Endometrial microvascular endothelial cells (primary cell): ENCODE results near the gene PALD1. TPM values are rescaled to one million over a fixed set of nuclear protein-coding genes. Genes with fewer than 3 reads are reported as not detected.
"Not testable (repeated sequence)": the region's sequence is repeated elsewhere in the genome, so short reads cannot be mapped to it uniquely, and the experiment has no call there.

Source experiments
- in situ Hi-C: cut with HindIII; loops from 2 replicates; pipeline ENCODE4 v1.10.0; 2017; ENCODE audit warnings: low sequenced_read_pairs, low pct_unique_long_range_greater_than_20kb; ENCODE audit errors: inconsistent ontology term
- total RNA-seq: library from RNA; depleted of rRNA; stranded (reverse); fragments of >200 nt; gene quantifications from one replicate; pipeline ENCODE4 v1.2.3, GENCODE V29; 2015; ENCODE audit errors: inconsistent ontology term

The PALD1 gene
- total RNA-seq, 1 donor from 2014 or later = 5.3 TPM

DNA sequence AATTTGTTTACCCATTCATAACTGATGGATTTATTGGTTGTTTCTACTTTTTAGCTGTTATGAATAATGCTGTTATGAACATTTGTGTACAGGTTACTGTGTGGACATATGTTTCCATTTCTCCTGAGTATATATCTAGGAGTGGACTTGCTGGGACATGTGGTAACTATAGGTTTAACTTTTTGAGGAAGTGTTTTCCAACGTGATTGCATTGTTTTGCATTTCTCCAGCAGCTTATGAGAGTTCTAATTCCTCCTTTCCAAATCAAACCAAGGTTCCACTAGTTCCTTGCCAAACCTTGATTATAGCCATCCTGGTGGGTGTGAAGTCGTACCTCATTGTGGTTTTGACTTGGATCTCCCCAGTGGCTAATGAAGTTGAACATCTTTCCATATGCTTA is 126.6 kb downstream of the PALD1 start:
- in situ Hi-C loops = no loop called here

DNA sequence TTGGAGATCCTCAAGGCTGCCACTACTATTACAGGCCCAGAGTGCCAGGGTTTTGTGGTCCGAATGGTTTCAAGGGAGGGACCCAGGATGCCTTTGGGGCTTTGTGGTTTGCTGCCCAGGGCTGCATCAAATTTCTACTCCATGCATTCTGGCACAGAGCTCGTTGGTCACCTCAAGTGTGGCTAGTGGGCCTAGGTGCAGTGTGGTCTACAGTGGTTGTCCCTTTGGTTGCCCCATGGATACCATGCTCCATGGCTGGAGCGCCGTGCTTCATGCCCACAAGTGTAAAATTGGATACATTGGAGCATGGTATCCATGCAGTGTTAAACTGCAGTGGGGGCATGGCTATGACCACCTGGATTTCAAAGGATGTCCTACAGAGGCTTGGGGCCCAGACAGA is 129.4 kb downstream of the PALD1 start:
- in situ Hi-C loops = no loop called here

DNA sequence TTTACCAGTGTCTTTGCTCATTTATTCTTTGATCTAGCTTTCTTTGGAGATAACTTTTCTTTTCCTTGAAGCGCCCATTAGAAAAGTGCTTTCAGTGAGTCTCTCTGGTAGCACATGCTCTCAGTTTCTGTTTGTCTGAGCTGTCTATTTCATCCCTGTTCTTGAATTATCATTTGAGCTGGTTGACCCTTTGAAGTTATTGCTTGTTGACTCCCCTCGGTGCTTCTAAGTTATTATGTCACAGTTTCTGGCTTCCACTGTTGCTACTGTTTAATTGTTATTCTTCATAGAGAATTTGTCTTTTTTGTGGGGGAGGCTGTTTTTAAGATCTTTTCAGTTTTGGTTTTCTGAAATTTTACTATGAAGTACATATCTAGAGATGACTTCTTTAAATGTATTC is 135.4 kb downstream of the PALD1 start:
- in situ Hi-C loops = no loop called here

DNA sequence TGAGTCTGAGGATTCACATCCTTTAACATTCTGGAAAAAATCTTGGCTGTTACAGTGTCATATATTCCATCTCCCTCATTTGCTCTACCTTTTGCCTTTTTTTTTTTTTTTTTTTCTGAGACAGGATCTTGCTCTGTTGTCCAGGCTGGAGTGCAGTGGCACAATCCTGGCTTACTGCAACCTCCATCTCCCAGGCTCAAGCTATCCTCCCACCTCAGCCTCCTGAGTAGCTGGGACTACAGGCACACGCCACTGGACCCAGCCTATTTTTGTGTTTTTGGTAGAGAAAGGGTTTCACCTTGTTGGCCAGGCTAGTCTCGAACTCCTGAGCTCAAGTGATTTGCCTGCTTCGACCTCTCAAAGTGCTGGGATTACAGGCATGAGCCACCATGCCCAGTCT is 135.8 kb downstream of the PALD1 start:
- in situ Hi-C loops = not testable (repeated sequence)

DNA sequence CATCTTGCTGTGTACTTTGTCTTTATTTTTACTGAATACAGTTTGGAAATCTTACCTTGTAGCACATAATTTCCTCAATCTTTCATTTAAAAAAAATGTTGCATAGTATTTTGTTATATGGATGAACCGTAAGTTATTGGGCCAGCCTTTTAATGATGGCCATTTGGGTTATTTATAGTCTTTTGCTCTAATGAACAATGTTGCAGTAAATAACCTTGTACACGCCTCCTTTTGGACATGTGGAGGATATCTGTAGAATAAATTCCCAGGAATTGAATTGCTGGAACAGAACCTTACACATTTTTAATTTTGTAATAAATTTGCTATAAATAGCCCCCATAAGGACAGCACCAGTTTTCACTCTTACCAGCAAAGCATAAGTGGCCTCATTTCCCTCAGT is 136.6 kb downstream of the PALD1 start:
- in situ Hi-C loops = no loop called here

DNA sequence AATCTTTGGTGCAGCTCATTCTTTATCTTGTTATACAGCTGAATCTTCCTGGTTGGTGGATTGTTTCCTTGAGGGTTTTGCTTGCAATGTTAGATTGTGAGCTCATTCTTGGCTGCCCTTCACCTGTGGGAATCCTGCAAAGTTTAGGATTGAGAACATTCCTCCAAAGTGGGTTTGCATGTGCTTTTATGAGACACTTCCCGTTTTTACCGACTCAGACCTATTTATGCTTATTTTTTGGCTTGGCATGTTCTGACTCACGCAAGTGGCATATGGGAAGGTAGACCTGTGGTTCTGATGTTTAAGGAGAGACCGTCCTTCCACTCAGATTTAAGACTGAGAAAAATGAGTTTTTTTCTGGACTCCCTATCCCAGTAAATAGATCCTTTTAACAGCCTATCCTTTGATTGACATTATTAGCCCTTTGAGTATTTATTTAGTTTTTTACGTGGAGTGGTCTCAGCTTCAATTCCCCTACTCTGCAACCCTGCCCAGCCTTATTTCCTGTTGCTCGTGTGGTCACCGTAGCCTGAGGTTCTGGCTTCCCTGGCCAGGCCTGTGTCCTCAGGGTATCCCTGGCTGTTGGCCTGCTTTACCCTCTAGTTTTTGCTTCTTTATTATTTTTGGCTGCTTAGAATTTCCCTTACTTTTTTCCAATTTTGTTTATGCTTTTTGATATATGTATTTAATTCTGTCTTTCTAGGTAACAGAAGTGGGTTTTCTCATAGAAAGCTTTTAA is 137.4 kb downstream of the PALD1 start:
- in situ Hi-C loops = no loop called here

DNA sequence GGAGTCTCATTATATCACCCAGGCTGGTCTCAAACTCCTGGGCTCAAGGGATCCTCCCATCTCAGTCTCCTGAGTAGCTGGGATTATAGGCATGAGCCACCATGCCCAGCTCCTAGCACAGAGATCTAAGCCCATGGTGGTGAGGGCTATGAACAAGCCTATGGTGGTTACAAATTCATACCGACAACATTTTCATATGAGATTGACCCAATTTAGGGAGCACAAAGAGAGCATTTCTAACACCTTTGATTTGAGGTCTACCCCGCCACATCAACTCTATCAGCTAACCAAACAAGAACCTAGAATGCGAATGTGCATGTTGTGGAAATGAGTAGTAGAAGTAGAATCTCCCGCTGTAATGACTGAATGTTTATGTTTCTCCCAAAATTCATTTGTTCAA is 138.2 kb downstream of the PALD1 start:
- in situ Hi-C loops = no loop called here

Other genes starting within 250 kb of the PALD1 start
- gene PPA1, start 245.3 kb upstream of the PALD1 start, total RNA-seq = 222 TPM
- not detected for gene NPFFR1, start 194.8 kb upstream of the PALD1 start, total RNA-seq
- 16.4 TPM for gene LRRC20, start 96.1 kb upstream of the PALD1 start, total RNA-seq
- gene EIF4EBP2, start 74.6 kb upstream of the PALD1 start, total RNA-seq = 31.6 TPM
- not detected for gene NODAL, start 37.1 kb upstream of the PALD1 start, total RNA-seq
- not detected for gene PRF1, start 124.0 kb downstream of the PALD1 start, total RNA-seq
- gene ADAMTS14, start 193.7 kb downstream of the PALD1 start, total RNA-seq = not detected